Measurements from ENCODE around the gene CYSRT1.
A peak's percentile ranks its signal among the peaks of the same experiment; 100 is the strongest.

CYSRT1 gene

GRCh38 chr9:137202966-137203365 is 22.0 kb upstream of the CYSRT1 start:
- no peak for DNase-seq (ENCODE audit: low spot score)
- Histone ChIP-seq H3K4me1 (ENCODE audit: insufficient read depth, poor library complexity, severe bottlenecking) (peaks cover 17% of the 10 kb centered on the region), H3K27ac (ENCODE audit: poor library complexity, severe bottlenecking) (no peak overlapping the region), H3K4me3 (ENCODE audit: severe bottlenecking) (no peak overlapping the region), H3K27me3 (ENCODE audit: insufficient read depth, poor library complexity, severe bottlenecking) (no peaks in the 10 kb centered on the region), H3K9me3 (ENCODE audit: severe bottlenecking) (no peaks in the 10 kb centered on the region), H3K36me3 (ENCODE audit: low read depth) (peaks cover 8% of the 10 kb centered on the region; the same call in 1 of the 2 replicates)
- TF ChIP-seq, protein P1, sequence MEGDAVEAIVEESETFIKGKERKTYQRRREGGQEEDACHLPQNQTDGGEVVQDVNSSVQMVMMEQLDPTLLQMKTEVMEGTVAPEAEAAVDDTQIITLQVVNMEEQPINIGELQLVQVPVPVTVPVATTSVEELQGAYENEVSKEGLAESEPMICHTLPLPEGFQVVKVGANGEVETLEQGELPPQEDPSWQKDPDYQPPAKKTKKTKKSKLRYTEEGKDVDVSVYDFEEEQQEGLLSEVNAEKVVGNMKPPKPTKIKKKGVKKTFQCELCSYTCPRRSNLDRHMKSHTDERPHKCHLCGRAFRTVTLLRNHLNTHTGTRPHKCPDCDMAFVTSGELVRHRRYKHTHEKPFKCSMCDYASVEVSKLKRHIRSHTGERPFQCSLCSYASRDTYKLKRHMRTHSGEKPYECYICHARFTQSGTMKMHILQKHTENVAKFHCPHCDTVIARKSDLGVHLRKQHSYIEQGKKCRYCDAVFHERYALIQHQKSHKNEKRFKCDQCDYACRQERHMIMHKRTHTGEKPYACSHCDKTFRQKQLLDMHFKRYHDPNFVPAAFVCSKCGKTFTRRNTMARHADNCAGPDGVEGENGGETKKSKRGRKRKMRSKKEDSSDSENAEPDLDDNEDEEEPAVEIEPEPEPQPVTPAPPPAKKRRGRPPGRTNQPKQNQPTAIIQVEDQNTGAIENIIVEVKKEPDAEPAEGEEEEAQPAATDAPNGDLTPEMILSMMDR (IDR thresholded peaks at IDR 0.05; ENCODE audit: poor library complexity, severe bottlenecking): no peak
- ATAC-seq (ENCODE audit: low read depth): no peak

GRCh38 chr9:137204731-137205125 is 20.2 kb upstream of the CYSRT1 start:
- DNase-seq (ENCODE audit: low spot score) (no peak), ATAC-seq (ENCODE audit: low read depth) (no peak)
- H3K27ac ChIP-seq (ENCODE audit: poor library complexity, severe bottlenecking): peak overlapping the region; percentile 41
- H3K9me3 ChIP-seq (ENCODE audit: severe bottlenecking): no peaks in the 10 kb centered on the region
- H3K4me3 ChIP-seq (ENCODE audit: severe bottlenecking): peak overlapping the region; percentile 91
- peaks cover 11% of the 10 kb centered on the region; the same call in 1 of the 2 replicates for H3K36me3 ChIP-seq (ENCODE audit: low read depth)
- H3K4me1 ChIP-seq (ENCODE audit: insufficient read depth, poor library complexity, severe bottlenecking): peaks cover 11% of the 10 kb centered on the region
- TF ChIP-seq, protein P1 (IDR thresholded peaks at IDR 0.05; ENCODE audit: poor library complexity, severe bottlenecking): no peak
- H3K27me3 ChIP-seq (ENCODE audit: insufficient read depth, poor library complexity, severe bottlenecking): no peaks in the 10 kb centered on the region

DNA sequence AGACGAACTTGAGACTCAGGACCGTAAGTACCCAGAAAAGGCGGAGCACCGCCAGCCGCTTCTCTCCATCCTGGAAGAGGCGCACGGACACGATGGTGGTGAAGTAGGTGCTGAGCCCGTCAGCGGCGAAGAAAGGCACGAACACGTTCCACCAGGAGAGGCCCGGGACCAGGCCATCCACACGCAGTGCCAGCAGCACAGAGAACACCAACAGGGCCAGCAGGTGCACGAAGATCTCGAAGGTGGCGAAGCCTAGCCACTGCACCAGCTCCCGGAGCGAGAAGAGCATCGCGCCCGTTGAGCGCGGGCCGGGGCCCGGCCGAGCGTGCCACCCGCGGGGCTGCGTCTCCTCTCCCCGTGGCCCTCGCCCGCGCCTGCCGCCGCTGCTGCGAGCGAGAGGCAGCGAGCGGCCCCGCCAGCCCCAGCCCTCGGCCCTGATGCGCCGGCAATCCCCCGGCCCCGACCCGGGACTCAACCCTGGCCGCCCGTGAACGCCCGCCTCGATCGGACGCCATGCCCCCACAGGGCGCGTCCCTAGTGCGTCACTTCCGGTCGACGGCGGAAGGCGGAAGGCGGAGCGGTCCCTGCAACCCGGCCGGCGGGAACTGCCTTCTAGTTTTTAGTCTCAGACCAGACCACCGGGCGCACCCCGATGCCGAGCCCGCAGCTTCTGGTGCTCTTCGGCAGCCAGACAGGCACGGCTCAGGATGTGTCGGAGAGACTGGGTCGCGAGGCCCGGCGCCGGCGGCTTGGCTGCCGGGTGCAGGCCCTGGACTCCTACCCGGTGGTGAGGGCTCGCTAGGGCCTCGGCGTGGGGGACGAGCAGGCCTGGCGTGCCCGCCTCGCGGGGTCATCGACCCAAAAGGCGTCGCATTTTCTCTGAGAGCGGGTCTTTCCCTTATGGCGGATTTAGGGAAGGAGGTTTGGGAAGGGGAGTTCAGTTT is 19.6 kb upstream of the CYSRT1 start, which contains the start of the genes NDOR1 and TMEM203:
Gene NDOR1 (plus strand): TSS at position 575 of the 944 bp plus-strand sequence. CDS start 78 bp downstream, at position 653.
Gene TMEM203 (minus strand): TSS at position 523 of the 944 bp plus-strand sequence. CDS start 234 bp downstream, at position 289.
- peak within 1 kb of the TSS; percentile 41 for H3K27ac ChIP-seq (ENCODE audit: poor library complexity, severe bottlenecking)
- TF ChIP-seq, protein P1 (IDR thresholded peaks at IDR 0.05; ENCODE audit: poor library complexity, severe bottlenecking): no peak
- ATAC-seq (ENCODE audit: low read depth) (peak; percentile 36), DNase-seq (ENCODE audit: low spot score) (peak; percentile 91)
- no peaks in the 10 kb centered on the region for H3K27me3 ChIP-seq (ENCODE audit: insufficient read depth, poor library complexity, severe bottlenecking)
- peaks cover 13% of the 10 kb centered on the region; the same call in 1 of the 2 replicates for H3K36me3 ChIP-seq (ENCODE audit: low read depth)
- peak within 1 kb of the TSS; percentile 91 for H3K4me3 ChIP-seq (ENCODE audit: severe bottlenecking)
- H3K4me1 ChIP-seq (ENCODE audit: insufficient read depth, poor library complexity, severe bottlenecking): peaks cover 11% of the 10 kb centered on the region
- no peaks in the 10 kb centered on the region for H3K9me3 ChIP-seq (ENCODE audit: severe bottlenecking)

- H3K27ac ChIP-seq (ENCODE audit: poor library complexity, severe bottlenecking): no peak overlapping the region
These were observed 18.4 kb upstream of the CYSRT1 start for GRCh38 chr9:137206602-137207001.

More at GRCh38 chr9:137206602-137207001, 18.4 kb upstream of the CYSRT1 start:
- TF ChIP-seq, protein P1 (IDR thresholded peaks at IDR 0.05; ENCODE audit: poor library complexity, severe bottlenecking): no peak
- DNase-seq (ENCODE audit: low spot score): no peak
- no peaks in the 10 kb centered on the region for H3K9me3 ChIP-seq (ENCODE audit: severe bottlenecking)
- peaks cover 11% of the 10 kb centered on the region for H3K4me1 ChIP-seq (ENCODE audit: insufficient read depth, poor library complexity, severe bottlenecking)
- H3K4me3 ChIP-seq (ENCODE audit: severe bottlenecking): peak overlapping the region; percentile 91
- no peak for ATAC-seq (ENCODE audit: low read depth)
- H3K36me3 ChIP-seq (ENCODE audit: low read depth): peaks cover 15% of the 10 kb centered on the region; the same call in 1 of the 2 replicates
- H3K27me3 ChIP-seq (ENCODE audit: insufficient read depth, poor library complexity, severe bottlenecking): no peaks in the 10 kb centered on the region
